Cardiac ventricle fibroblast (primary cell): ENCODE results near the gene PPT1. TPM values are rescaled to one million over a fixed set of nuclear protein-coding genes. Genes with fewer than 3 reads are reported as not detected.

Source experiments
- total RNA-seq: library from RNA; depleted of rRNA; stranded (reverse); fragments of >200 nt; gene quantifications from 2 replicates; pipeline ENCODE4 v1.2.3, GENCODE V29; 2015

The PPT1 gene
- total RNA-seq = 37.6 and 45.7 TPM in 2 replicates

GRCh38 chr1:40096977-40097782 is at the start of gene PPT1:
TSS of gene PPT1 (minus strand) at chr1:40097252. CDS start at chr1:40097238, 14 bp downstream.

DNA sequence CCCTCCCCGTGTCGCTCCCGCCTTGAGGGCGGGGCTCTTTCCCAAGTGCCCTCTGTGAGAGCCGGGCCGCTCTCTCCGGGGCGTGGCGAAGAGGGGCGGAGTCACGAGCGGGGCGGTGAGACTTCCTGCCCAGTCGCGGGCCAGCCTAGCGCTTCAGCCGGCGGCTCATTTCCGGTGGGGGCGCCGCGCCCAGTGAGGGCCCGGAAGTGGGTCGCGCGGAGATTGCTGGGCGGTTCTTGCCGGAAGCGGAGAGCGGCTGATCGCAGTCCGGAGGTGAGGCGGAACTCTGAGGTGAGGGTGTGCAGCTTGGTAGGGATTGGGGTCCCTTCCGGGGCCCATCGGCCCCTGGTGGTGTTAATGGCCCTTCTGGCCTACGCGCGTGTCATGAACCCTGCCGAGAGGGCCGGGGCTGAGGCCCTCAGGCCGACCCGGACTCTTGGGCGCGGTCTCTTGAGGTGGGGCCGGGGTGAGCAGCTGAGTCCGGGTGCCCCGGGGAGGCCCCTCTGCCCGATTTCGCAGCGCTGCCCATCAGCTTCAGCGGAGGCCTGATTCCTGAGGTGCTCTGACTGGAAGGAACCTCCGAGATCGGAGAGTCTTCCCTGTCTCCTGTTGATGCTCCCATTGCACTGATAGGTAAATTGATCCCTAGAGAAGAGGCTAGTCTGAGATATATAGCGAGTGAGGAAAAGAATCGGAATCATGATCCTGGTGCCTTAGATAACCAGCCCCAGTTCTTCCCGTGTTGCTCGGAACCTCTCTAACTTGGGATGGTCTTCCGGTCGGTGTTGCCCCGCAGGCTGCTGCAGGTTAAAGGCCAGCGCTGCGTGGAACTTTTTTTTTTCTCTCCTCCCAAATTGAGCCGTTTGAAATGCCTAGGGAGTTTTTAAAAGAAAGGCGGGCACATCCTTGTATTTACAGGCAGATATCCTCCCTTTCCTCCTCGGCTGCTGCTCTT is 56.3 kb downstream of the PPT1 start, which contains the start of gene CAP1:
Gene CAP1 (plus strand): TSS at position 219 of the 955 bp plus-strand sequence. CDS start 18,618 bp downstream, outside the sequence.

Other genes starting within 250 kb of the PPT1 start
- 15.4 and 16.7 TPM in 2 replicates for gene TRIT1, start 213.7 kb downstream of the PPT1 start, total RNA-seq
- gene MYCL, start 195.3 kb downstream of the PPT1 start, total RNA-seq = not detected in 2 replicates
- gene MFSD2A, start 142.1 kb downstream of the PPT1 start, total RNA-seq = 0.62 and 1.1 TPM in 2 replicates
- gene CAP1, start 56.5 kb downstream of the PPT1 start, total RNA-seq = 203 and 205 TPM in 2 replicates
- gene RLF, start 64.1 kb upstream of the PPT1 start, total RNA-seq = 13.0 and 14.4 TPM in 2 replicates
- gene TMCO2, start 150.7 kb upstream of the PPT1 start, total RNA-seq = not detected in 2 replicates
- 36.6 and 44.4 TPM in 2 replicates for gene ZMPSTE24, start 161.0 kb upstream of the PPT1 start, total RNA-seq
- 1.1 and 1.3 TPM in 2 replicates for gene COL9A2, start 220.0 kb upstream of the PPT1 start, total RNA-seq